ENCODE results near the gene POLR1C.

DNA sequence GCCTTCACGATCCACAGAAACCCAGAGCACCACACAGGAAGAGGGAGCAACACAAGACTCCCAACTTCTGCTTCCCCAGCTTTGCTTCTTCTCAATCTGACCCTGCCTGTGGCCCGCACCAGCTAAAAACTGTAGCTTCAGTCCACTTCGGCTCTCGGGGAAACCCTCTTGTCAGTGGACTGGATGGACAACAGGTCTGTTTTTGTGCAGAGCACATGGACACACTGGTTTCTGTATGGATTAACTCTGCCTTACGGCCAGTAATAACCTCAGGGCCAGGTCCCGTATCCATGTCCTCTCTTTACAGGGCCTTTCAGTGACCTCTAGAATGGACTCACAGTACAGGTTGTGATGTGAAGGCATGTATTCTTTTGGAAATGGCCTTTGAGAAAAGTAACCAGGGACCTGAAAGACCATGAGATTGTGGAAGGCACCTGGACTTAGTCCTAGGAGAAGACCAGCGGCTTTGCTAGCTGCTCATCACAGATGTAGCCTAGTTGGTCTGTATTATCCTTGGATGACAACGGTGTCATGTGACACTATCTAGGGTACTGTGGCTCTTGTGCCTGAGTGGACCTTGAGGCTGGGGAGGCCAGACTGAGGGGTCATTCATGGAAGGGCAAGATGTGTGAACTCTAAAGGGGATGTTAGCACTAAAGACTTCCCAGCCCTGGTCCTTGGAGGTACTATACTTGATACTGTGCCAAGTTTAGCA, 5.8 kb downstream of the POLR1C start:
- no peak for TF ChIP-seq JUND (IDR thresholded peaks at IDR 0.05)
- no peak for TF ChIP-seq SIN3A (IDR thresholded peaks at IDR 0.05; ENCODE audit: low read depth)
- TF ChIP-seq, protein P1, sequence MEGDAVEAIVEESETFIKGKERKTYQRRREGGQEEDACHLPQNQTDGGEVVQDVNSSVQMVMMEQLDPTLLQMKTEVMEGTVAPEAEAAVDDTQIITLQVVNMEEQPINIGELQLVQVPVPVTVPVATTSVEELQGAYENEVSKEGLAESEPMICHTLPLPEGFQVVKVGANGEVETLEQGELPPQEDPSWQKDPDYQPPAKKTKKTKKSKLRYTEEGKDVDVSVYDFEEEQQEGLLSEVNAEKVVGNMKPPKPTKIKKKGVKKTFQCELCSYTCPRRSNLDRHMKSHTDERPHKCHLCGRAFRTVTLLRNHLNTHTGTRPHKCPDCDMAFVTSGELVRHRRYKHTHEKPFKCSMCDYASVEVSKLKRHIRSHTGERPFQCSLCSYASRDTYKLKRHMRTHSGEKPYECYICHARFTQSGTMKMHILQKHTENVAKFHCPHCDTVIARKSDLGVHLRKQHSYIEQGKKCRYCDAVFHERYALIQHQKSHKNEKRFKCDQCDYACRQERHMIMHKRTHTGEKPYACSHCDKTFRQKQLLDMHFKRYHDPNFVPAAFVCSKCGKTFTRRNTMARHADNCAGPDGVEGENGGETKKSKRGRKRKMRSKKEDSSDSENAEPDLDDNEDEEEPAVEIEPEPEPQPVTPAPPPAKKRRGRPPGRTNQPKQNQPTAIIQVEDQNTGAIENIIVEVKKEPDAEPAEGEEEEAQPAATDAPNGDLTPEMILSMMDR (IDR thresholded peaks at IDR 0.05 in 2 of 3, conservative IDR thresholded peaks at IDR 0.05 in 1 of 3; ENCODE audit: borderline replicate concordance in 1 of 3, insufficient read depth in 1 of 3, low read depth in 2 of 3, low read length in 2 of 3): no peak
- TF ChIP-seq EZH2 (IDR thresholded peaks at IDR 0.05): no peak
- no peak for TF ChIP-seq EGR1 (IDR thresholded peaks at IDR 0.05; ENCODE audit: low read depth)

Measured in HCT116 (cell line).